NCI-H146 treated with DMSO at 0.1 percent for 48 hours (cell line): ENCODE results near the gene TSPYL4.

ENCODE experiments used
- DNase-seq: peaks from one replicate; lab custom pipeline; 2025; ENCODE audit not compliant: unreplicated experiment; lab: John Stamatoyannopoulos, UW

The TSPYL4 gene

GRCh38 chr6:116271149-116271708 lies 17.4 kb upstream of the TSPYL4 start:
- DNase-seq = no peak

- peak; percentile 85 for DNase-seq
Measured at GRCh38 chr6:116268589-116269293, 14.9 kb upstream of the TSPYL4 start.

- no peak for DNase-seq
Measured at GRCh38 chr6:116267836-116268588, 14.1 kb upstream of the TSPYL4 start.

- DNase-seq = no peak
Measured at GRCh38 chr6:116266803-116267202, 12.9 kb upstream of the TSPYL4 start.

- no peak for DNase-seq
Measured at GRCh38 chr6:116265041-116265829, 11.4 kb upstream of the TSPYL4 start.

- DNase-seq = no peak
Measured at GRCh38 chr6:116263353-116263752, 9.5 kb upstream of the TSPYL4 start.

GRCh38 chr6:116258520-116258919 lies 4.6 kb upstream of the TSPYL4 start:
- no peak for DNase-seq

- DNase-seq = no peak
Measured at GRCh38 chr6:116256694-116257093, 2.8 kb upstream of the TSPYL4 start.

GRCh38 chr6:116255246-116255800 lies 1.4 kb upstream of the TSPYL4 start:
- DNase-seq = peak; percentile 28

GRCh38 chr6:116254297-116255056 lies 602 bp upstream of the TSPYL4 start:
- DNase-seq = no peak

GRCh38 chr6:116253188-116253504 lies 729 bp downstream of the TSPYL4 start:
- no peak for DNase-seq

GRCh38 chr6:116251568-116252384 lies 2.1 kb downstream of the TSPYL4 start:
- DNase-seq = no peak

- DNase-seq = no peak
Measured at GRCh38 chr6:116248577-116248976, 5.3 kb downstream of the TSPYL4 start.

- no peak for DNase-seq
Measured at GRCh38 chr6:116247285-116247684, 6.6 kb downstream of the TSPYL4 start.

- DNase-seq = no peak
Measured at GRCh38 chr6:116246089-116246488, 7.8 kb downstream of the TSPYL4 start.

GRCh38 chr6:116244284-116244683 lies 9.6 kb downstream of the TSPYL4 start:
- no peak for DNase-seq

GRCh38 chr6:116239856-116240255 lies 14.0 kb downstream of the TSPYL4 start:
- DNase-seq = no peak

- DNase-seq = no peak
Measured at GRCh38 chr6:116239256-116239655, 14.6 kb downstream of the TSPYL4 start.

GRCh38 chr6:116238083-116238482 lies 15.8 kb downstream of the TSPYL4 start:
- DNase-seq = no peak

GRCh38 chr6:116234689-116235088 lies 19.2 kb downstream of the TSPYL4 start:
- no peak for DNase-seq
